HEK293 (cell line): Measurements from ENCODE around the gene KIAA0753.
A peak's percentile ranks its signal among the peaks of the same experiment; 100 is the strongest.
"Not testable (repeated sequence)": the region's sequence is repeated elsewhere in the genome, so short reads cannot be mapped to it uniquely, and the experiment has no call there.

Source experiments
- CTCF ChIA-PET: fragments of 350-600 bp; formaldehyde crosslinking; extraction: SDS; loops from one replicate; lab custom pipeline; 2021; ENCODE audit warnings: antibody characterized with exemption; lab: Yijun Ruan, JAX
- POLR2A ChIA-PET: fragments of 300-600 bp; formaldehyde crosslinking; extraction: SDS; loops from one replicate; lab custom pipeline; 2020; ENCODE audit warnings: antibody characterized with exemption, inconsistent platforms; lab: Yijun Ruan, JAX
- H3K27ac ChIP-seq: fragments of 200-500 bp; sonication (Bioruptor generic); 2 replicates; pipeline ENCODE4 v1.5.1; 2014; ENCODE audit warnings: low read depth, low read length, control low read depth, inconsistent platforms; ENCODE audit errors: extremely low read depth
- H3K36me3 ChIP-seq, 2 experiments: fragments of 200-500 bp in 1 of 2; sonication (Bioruptor generic) in 1 of 2; 1 replicate in 1 of 2; 2 replicates in 1 of 2; pipeline ENCODE4 v1.5.1; 2014 to 2017; ENCODE audit warnings: inconsistent platforms in 2 of 2, low read length in 2 of 2; ENCODE audit not compliant: control insufficient read depth in 2 of 2, insufficient read depth in 1 of 2
- H3K4me1 ChIP-seq: fragments of 200-500 bp; sonication (Bioruptor generic); 2 replicates; pipeline ENCODE4 v1.5.1; 2014; ENCODE audit warnings: mild to moderate bottlenecking, low read length, inconsistent platforms; ENCODE audit not compliant: control insufficient read depth, insufficient read depth
- H3K4me3 ChIP-seq: 2 replicates; pipeline ENCODE4 v1.5.1; 2011; ENCODE audit warnings: low read depth, mild to moderate bottlenecking, control low read depth, low read length, moderate library complexity
- H3K9me3 ChIP-seq: fragments of 200-500 bp; sonication (Bioruptor generic); 2 replicates; pipeline ENCODE4 v1.5.1; 2014; ENCODE audit warnings: low read depth, low read length, inconsistent platforms; ENCODE audit not compliant: control insufficient read depth, insufficient read depth
- HOXA7 ChIP-seq: sonication (generic); formaldehyde crosslinking; IDR thresholded peaks from 2 replicates; pipeline ENCODE4 v1.8.1; 2022; ENCODE audit warnings: missing genetic modification reagents, borderline replicate concordance
- OSR2 ChIP-seq: fragments of 450-650 bp; formaldehyde crosslinking; IDR thresholded peaks from 2 replicates; pipeline ENCODE4 v1.5.1; 2016; ENCODE audit warnings: missing biosample characterization, missing genetic modification characterization
- ZFHX2 ChIP-seq: fragments of 450-650 bp; formaldehyde crosslinking; conservative IDR thresholded peaks from 2 replicates; pipeline ENCODE4 v1.5.1; 2016; ENCODE audit warnings: missing biosample characterization, missing genetic modification characterization
- ZFP3 ChIP-seq: fragments of 450-650 bp; formaldehyde crosslinking; IDR thresholded peaks from 2 replicates; pipeline ENCODE4 v1.5.1; 2016; ENCODE audit warnings: low read depth, missing biosample characterization, missing genetic modification characterization
- ZFP37 ChIP-seq: fragments of 450-650 bp; formaldehyde crosslinking; IDR thresholded peaks from 2 replicates; pipeline ENCODE4 v1.5.1; 2016; ENCODE audit warnings: missing biosample characterization, missing genetic modification characterization
- ZNF157 ChIP-seq: fragments of 450-650 bp; formaldehyde crosslinking; IDR thresholded peaks from 2 replicates; pipeline ENCODE4 v1.5.1; 2016; ENCODE audit warnings: missing biosample characterization, missing genetic modification characterization
- ZNF391 ChIP-seq: fragments of 450-650 bp; formaldehyde crosslinking; IDR thresholded peaks from 2 replicates; pipeline ENCODE4 v1.5.1; 2016; ENCODE audit warnings: low read depth, missing biosample characterization, missing genetic modification characterization, borderline replicate concordance
- ZNF426 ChIP-seq: fragments of 450-650 bp; formaldehyde crosslinking; IDR thresholded peaks from 2 replicates; pipeline ENCODE4 v1.5.1; 2017; ENCODE audit warnings: missing biosample characterization, missing genetic modification characterization, mild to moderate bottlenecking, inconsistent platforms, moderate library complexity
- ZNF549 ChIP-seq: fragments of 450-650 bp; IDR thresholded peaks from 2 replicates; pipeline ENCODE4 v1.5.1; 2018; ENCODE audit warnings: missing biosample characterization, missing genetic modification characterization, mild to moderate bottlenecking, inconsistent platforms, moderate library complexity
- ZNF555 ChIP-seq: fragments of 450-650 bp; formaldehyde crosslinking; conservative IDR thresholded peaks from 2 replicates; pipeline ENCODE4 v1.5.1; 2017; ENCODE audit warnings: missing biosample characterization, mild to moderate bottlenecking, missing genetic modification characterization, inconsistent platforms
- ZNF585B ChIP-seq: fragments of 450-650 bp; formaldehyde crosslinking; IDR thresholded peaks from 2 replicates; pipeline ENCODE4 v1.5.1; 2016; ENCODE audit warnings: missing biosample characterization, missing genetic modification characterization
- TF ChIP-seq, protein P1 (sequence below): fragments of 450-650 bp; formaldehyde crosslinking; IDR thresholded peaks from 2 replicates; pipeline ENCODE4 v1.5.1; 2016; ENCODE audit warnings: missing biosample characterization, missing genetic modification characterization
- TF ChIP-seq, protein P2 (sequence below): fragments of 450-650 bp; formaldehyde crosslinking; IDR thresholded peaks from 2 replicates; pipeline ENCODE4 v1.5.1; 2016; ENCODE audit warnings: missing biosample characterization, missing genetic modification characterization
- TF ChIP-seq, protein P3 (sequence below): fragments of 450-650 bp; formaldehyde crosslinking; IDR thresholded peaks from 2 replicates; pipeline ENCODE4 v1.5.1; 2017; ENCODE audit warnings: missing biosample characterization, missing genetic modification characterization

KIAA0753 gene

DNA sequence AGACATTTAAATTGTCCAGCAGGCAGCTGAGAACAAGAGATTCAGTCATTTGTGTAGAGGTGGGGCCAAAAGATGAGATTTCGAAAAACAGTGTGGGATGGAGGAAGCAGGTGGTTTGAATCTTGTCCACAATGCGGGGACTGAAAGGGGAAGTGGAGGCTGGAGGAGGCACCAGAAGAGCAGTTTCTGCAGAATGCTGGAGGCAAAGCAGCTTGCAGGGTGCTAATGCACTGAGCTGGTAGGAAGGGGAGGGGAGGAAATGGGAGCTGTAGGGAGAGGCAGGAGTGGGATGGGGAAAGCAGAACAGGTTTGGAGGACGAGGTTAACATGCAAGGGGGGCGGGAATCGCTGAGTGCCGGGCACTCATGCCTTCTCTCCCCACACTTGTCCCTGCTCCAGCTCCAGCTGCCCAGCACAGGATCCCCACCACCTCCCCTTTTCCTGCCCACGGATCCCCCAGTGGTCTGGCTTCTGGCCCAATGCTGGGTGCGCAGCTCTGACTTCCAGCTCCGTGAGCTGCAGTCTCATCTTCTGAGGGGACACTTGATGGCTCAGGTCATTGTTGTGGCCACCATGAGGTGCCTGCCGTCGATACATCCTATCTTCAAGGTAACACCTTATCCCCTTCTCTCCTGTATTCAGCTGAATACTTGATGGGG is 20.4 kb upstream of the KIAA0753 start:
- Histone ChIP-seq H3K27ac (no peak overlapping the region), H3K36me3 (no peaks in the 10 kb centered on the region), H3K9me3 (no peaks in the 10 kb centered on the region), H3K4me3 (no peak overlapping the region), H3K4me1 (no peaks in the 10 kb centered on the region)
- TF ChIP-seq, protein P1, sequence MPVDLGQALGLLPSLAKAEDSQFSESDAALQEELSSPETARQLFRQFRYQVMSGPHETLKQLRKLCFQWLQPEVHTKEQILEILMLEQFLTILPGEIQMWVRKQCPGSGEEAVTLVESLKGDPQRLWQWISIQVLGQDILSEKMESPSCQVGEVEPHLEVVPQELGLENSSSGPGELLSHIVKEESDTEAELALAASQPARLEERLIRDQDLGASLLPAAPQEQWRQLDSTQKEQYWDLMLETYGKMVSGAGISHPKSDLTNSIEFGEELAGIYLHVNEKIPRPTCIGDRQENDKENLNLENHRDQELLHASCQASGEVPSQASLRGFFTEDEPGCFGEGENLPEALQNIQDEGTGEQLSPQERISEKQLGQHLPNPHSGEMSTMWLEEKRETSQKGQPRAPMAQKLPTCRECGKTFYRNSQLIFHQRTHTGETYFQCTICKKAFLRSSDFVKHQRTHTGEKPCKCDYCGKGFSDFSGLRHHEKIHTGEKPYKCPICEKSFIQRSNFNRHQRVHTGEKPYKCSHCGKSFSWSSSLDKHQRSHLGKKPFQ (tag by site-specific recombination), result no peak
- peak; percentile 46 for TF ChIP-seq ZFHX2 (tag by site-specific recombination)
- CTCF ChIA-PET, result interaction anchor here (0.7 to 1.8 kb wide), 5 partner anchors 10 to 385 kb away, joined by 3 to 9 read pairs (median 4); no protein-coding TSS in a partner anchor
- POLR2A ChIA-PET, result no interaction called here

DNA sequence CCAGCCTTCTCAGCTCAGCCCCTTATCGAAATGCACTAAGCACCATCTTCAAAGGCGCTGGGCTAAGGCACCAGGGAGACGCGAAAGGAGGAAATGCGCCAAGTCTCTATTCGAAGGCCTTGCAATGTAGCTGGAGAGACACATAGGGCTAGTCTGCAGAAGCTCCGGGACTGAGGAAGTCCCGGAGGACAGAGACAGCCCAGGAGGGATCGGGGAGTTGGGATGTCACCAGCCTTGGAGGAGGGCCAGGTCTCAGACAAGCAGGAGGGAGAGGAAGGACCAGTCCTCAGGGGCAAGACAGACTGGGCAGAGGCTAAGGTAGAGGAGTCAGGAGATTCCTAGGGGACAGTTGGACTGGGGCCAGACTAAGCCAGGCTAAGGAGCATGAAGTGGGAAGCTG is 19.6 kb upstream of the KIAA0753 start:
- H3K4me1 ChIP-seq, result no peaks in the 10 kb centered on the region
- no peak for TF ChIP-seq ZFP3 (tag by site-specific recombination)
- no peak for TF ChIP-seq ZNF426 (tag by site-specific recombination)
- TF ChIP-seq, protein P2, sequence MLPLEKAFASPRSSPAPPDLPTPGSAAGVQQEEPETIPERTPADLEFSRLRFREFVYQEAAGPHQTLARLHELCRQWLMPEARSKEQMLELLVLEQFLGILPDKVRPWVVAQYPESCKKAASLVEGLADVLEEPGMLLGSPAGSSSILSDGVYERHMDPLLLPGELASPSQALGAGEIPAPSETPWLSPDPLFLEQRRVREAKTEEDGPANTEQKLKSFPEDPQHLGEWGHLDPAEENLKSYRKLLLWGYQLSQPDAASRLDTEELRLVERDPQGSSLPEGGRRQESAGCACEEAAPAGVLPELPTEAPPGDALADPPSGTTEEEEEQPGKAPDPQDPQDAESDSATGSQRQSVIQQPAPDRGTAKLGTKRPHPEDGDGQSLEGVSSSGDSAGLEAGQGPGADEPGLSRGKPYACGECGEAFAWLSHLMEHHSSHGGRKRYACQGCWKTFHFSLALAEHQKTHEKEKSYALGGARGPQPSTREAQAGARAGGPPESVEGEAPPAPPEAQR, result no peak
- no peak for TF ChIP-seq ZNF555 (tag by site-specific recombination)
- no peak for TF ChIP-seq HOXA7 (CRISPR knock-in tag)
- no peak for TF ChIP-seq ZNF391 (tag by site-specific recombination)
- no peak for TF ChIP-seq ZNF585B
- ChIA-PET POLR2A (interaction anchor here (0.7 kb wide), 1 partner anchor 269 kb away, joined by 4 read pairs; no protein-coding TSS in a partner anchor), CTCF (interaction anchor here (0.5 to 1.8 kb wide), 4 partner anchors 183 to 386 kb away, joined by 3 to 9 read pairs (median 4); no protein-coding TSS in a partner anchor)
- peaks cover 0 to 2% of the 10 kb centered on the region in 2 experiments; a peak in 1 of 3 replicates for H3K36me3 ChIP-seq
- H3K4me3 ChIP-seq, result no peak overlapping the region
- no peaks in the 10 kb centered on the region for H3K9me3 ChIP-seq
- H3K27ac ChIP-seq, result no peak overlapping the region

DNA sequence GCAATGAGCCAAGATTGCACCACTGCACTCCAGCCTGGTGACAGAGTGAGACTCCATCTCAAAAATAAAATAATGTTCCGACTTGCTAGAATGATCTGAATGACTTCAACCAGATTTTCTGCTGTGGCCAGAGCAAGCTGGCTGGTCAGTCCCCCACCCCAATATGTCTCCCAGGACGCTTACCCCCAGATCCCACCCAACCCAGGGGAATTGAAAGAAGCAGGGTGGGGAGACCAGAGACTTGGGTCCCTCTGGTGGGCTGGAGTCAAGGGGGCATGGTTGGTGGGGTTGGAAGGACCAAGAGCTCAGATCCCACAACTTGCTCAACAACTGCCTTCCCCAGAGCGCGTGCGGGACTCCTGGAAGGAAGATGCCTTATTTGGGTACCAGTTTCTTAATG is 17.9 kb upstream of the KIAA0753 start:
- H3K4me1 ChIP-seq, result not testable (repeated sequence)

DNA sequence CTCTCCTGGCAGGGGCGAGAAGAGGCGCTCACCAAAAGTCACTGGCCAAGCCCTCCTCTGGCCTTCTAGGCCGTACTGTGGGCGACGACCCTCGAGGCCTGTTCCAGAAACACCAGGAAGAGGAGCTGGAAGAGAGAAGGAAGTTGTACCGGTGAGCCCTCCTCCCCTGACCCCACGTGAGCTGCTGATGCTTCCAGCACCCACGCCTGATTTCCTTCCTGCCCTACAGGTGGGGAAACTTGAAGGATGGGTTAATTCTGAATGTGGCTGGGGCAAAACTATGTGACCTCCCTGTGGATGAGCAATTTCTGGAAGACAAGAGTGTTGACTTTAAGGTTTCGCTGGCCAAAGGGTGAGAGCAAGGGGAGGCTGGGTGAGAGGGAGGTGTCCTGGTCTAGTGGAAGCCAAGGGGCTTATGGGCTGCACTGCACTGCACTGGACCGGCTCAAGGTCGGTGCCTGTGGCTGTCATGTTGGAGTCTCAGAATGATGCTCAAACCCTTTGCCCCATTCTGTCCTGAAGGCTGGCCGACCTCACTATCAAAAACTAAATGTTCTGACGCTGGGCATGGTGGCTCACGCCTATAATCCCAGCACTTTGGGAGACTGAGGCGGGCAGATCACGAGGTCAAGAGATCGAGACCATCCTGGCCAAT is 17.2 kb upstream of the KIAA0753 start:
- Histone ChIP-seq H3K36me3 (peaks cover 0 to 14% of the 10 kb centered on the region in 2 experiments; a peak in 1 of 3 replicates), H3K4me1 (peaks cover 12% of the 10 kb centered on the region), H3K27ac (no peak overlapping the region), H3K4me3 (no peak overlapping the region), H3K9me3 (no peaks in the 10 kb centered on the region)
- POLR2A ChIA-PET, result no interaction called here
- TF ChIP-seq OSR2 (tag by site-specific recombination) (no peak), ZNF426 (tag by site-specific recombination) (no peak), ZNF157 (tag by site-specific recombination) (no peak), ZFP37 (tag by site-specific recombination) (no peak), ZNF549 (tag by site-specific recombination) (no peak)
- TF ChIP-seq, protein P3, sequence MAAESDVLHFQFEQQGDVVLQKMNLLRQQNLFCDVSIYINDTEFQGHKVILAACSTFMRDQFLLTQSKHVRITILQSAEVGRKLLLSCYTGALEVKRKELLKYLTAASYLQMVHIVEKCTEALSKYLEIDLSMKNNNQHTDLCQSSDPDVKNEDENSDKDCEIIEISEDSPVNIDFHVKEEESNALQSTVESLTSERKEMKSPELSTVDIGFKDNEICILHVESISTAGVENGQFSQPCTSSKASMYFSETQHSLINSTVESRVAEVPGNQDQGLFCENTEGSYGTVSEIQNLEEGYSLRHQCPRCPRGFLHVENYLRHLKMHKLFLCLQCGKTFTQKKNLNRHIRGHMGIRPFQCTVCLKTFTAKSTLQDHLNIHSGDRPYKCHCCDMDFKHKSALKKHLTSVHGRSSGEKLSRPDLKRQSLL (tag by site-specific recombination), result no peak
- CTCF ChIA-PET, result interaction anchor here (0.7 kb wide), 1 partner anchor 347 kb away, joined by 3 read pairs; no protein-coding TSS in a partner anchor

More for the DNA sequence above, 17.9 kb upstream of the KIAA0753 start:
- H3K27ac ChIP-seq, H3K4me3 ChIP-seq, H3K9me3 ChIP-seq, CTCF ChIA-PET, POLR2A ChIA-PET: not testable (repeated sequence)
- H3K36me3 ChIP-seq, result peaks cover 0 to 14% of the 10 kb centered on the region in 2 experiments; a peak in 1 of 3 replicates
